Parietal lobe (tissue), 1 donor: ENCODE data around the gene USP17L12. TPM values are rescaled to one million over a fixed set of nuclear protein-coding genes. Genes with fewer than 3 reads are reported as not detected.

ENCODE experiments used
- total RNA-seq: library from RNA; depleted of rRNA; stranded (reverse); fragments of >200 nt; gene quantifications from one replicate; pipeline ENCODE4 v1.2.3, GENCODE V29; 2014

USP17L12 gene, protein sequence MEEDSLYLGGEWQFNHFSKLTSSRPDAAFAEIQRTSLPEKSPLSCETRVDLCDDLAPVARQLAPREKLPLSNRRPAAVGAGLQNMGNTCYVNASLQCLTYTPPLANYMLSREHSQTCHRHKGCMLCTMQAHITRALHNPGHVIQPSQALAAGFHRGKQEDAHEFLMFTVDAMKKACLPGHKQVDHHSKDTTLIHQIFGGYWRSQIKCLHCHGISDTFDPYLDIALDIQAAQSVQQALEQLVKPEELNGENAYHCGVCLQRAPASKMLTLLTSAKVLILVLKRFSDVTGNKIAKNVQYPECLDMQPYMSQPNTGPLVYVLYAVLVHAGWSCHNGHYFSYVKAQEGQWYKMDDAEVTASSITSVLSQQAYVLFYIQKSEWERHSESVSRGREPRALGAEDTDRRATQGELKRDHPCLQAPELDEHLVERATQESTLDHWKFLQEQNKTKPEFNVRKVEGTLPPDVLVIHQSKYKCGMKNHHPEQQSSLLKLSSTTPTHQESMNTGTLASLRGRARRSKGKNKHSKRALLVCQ
- total RNA-seq, result not detected

GRCh38 chr4:9219852-9220251 is at the start of gene USP17L12:
TSS of gene USP17L12 (plus strand) at chr4:9220152. CDS start at chr4:9220152, 0 bp downstream.

DNA sequence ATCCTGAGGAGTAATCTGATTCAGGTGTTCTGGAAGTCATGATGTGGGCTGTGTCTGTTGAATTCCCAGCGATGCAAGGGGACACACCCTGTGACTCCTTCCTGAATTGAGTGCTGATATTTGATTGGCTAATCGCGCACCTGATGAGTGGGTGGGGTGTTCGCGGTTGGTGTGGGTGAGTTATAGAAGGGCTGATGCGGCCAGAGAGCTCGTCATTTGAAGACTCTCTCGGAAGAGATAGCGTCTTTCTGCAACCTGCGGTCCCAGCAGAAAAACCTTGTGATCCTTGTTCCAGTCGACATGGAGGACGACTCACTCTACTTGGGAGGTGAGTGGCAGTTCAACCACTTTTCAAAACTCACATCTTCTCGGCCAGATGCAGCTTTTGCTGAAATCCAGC is 9.6 kb upstream of the USP17L12 start, which contains the start of gene USP17L10:
TSS of gene USP17L10 (plus strand) at position 301 of the 400 bp plus-strand sequence. CDS start at position 301, 0 bp downstream.

GRCh38 chr4:9215105-9215504 is 4.8 kb upstream of the USP17L12 start, which contains the start of gene USP17L11:
TSS of gene USP17L11 (plus strand) at chr4:9215405. CDS start at chr4:9215405, 0 bp downstream.

GRCh38 chr4:9224596-9224995 is 4.6 kb downstream of the USP17L12 start, which contains the start of gene USP17L13:
TSS of gene USP17L13 (plus strand) at chr4:9224896. CDS start at chr4:9224896, 0 bp downstream.

GRCh38 chr4:9234085-9234484 is 14.1 kb downstream of the USP17L12 start, which contains the start of gene USP17L15:
TSS of gene USP17L15 (plus strand) at chr4:9234385. CDS start at chr4:9234385, 0 bp downstream.

DNA sequence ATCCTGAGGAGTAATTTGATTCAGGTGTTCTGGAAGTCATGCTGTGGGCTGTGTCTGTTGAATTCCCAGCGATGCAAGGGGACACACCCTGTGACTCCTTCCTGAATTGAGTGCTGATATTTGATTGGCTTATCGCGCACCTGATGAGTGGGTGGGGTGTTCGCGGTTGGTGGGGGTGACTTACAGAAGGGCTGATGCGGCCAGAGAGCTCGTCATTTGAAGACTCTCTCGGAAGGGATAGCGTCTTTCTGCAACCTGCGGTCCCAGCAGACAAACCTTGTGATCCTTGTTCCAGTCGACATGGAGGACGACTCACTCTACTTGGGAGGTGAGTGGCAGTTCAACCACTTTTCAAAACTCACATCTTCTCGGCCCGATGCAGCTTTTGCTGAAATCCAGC is 23.6 kb downstream of the USP17L12 start, which contains the start of gene USP17L17:
TSS of gene USP17L17 (plus strand) at position 301 of the 400 bp plus-strand sequence. CDS start at position 301, 0 bp downstream.

DNA sequence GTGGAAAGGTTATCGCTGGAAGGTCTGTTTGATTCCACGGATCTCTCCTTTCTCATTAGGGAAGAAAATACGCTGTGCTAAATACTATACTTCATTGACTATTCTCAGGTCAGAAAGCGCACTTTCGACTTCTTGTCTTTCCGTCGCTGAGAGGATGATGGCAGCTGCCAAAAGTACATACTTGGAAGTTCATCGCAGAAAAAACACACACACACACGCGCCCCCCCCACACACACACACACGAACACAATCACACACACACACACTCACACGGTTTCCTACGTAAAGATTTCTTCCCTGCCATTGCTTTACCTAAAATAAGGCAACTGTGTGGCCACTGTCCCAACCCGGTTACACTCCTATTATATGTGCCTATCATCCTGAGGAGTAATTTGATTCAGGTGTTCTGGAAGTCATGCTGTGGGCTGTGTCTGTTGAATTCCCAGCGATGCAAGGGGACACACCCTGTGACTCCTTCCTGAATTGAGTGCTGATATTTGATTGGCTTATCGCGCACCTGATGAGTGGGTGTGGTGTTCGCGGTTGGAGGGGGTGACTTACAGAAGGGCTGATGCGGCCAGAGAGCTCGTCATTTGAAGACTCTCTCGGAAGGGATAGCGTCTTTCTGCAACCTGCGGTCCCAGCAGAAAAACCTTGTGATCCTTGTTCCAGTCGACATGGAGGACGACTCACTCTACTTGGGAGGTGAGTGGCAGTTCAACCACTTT is 28.2 kb downstream of the USP17L12 start, which contains the start of gene USP17L18:
TSS of gene USP17L18 (plus strand) at position 678 of the 728 bp plus-strand sequence. CDS start at position 678, 0 bp downstream.

DNA sequence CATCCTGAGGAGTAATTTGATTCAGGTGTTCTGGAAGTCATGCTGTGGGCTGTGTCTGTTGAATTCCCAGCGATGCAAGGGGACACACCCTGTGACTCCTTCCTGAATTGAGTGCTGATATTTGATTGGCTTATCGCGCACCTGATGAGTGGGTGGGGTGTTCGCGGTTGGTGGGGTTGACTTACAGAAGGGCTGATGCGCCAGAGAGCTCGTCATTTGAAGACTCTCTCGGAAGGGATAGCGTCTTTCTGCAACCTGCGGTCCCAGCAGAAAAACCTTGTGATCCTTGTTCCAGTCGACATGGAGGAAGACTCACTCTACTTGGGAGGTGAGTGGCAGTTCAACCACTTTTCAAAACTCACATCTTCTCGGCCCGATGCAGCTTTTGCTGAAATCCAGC is 33.1 kb downstream of the USP17L12 start, which contains the start of gene USP17L19:
TSS of gene USP17L19 (plus strand) at position 301 of the 400 bp plus-strand sequence. CDS start at position 301, 0 bp downstream.

GRCh38 chr4:9257824-9258223 is 37.9 kb downstream of the USP17L12 start, which contains the start of gene USP17L20:
TSS of gene USP17L20 (plus strand) at chr4:9258124. CDS start at chr4:9258124, 0 bp downstream.

DNA sequence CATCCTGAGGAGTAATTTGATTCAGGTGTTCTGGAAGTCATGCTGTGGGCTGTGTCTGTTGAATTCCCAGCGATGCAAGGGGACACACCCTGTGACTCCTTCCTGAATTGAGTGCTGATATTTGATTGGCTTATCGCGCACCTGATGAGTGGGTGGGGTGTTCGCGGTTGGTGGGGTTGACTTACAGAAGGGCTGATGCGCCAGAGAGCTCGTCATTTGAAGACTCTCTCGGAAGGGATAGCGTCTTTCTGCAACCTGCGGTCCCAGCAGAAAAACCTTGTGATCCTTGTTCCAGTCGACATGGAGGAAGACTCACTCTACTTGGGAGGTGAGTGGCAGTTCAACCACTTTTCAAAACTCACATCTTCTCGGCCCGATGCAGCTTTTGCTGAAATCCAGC is 42.6 kb downstream of the USP17L12 start, which contains the start of gene USP17L21:
TSS of gene USP17L21 (plus strand) at position 301 of the 400 bp plus-strand sequence. CDS start at position 301, 0 bp downstream.

DNA sequence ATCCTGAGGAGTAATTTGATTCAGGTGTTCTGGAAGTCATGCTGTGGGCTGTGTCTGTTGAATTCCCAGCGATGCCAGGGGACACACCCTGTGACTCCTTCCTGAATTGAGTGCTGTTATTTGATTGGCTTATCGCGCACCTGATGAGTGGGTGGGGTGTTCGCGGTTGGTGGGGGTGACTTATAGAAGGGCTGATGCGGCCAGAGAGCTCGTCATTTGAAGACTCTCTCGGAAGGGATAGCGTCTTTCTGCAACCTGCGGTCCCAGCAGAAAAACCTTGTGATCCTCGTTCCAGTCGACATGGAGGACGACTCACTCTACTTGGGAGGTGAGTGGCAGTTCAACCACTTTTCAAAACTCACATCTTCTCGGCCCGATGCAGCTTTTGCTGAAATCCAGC is 47.4 kb downstream of the USP17L12 start, which contains the start of gene USP17L22:
TSS of gene USP17L22 (plus strand) at position 301 of the 400 bp plus-strand sequence. CDS start at position 301, 0 bp downstream.

Other genes starting within 250 kb of the USP17L12 start
- gene FAM90A26, start 49.7 kb upstream of the USP17L12 start, total RNA-seq, result not detected
- not detected for gene USP17L10, start 9.5 kb upstream of the USP17L12 start, total RNA-seq
- gene USP17L11, start 4.7 kb upstream of the USP17L12 start, total RNA-seq, result not detected
- gene USP17L13, start 4.7 kb downstream of the USP17L12 start, total RNA-seq, result not detected
- gene USP17L15, start 14.2 kb downstream of the USP17L12 start, total RNA-seq, result not detected
- gene USP17L17, start 23.7 kb downstream of the USP17L12 start, total RNA-seq, result not detected
- gene USP17L18, start 28.5 kb downstream of the USP17L12 start, total RNA-seq, result not detected
- gene USP17L19, start 33.2 kb downstream of the USP17L12 start, total RNA-seq, result not detected
- not detected for gene USP17L20, start 38.0 kb downstream of the USP17L12 start, total RNA-seq
- gene USP17L21, start 42.7 kb downstream of the USP17L12 start, total RNA-seq, result not detected
- not detected for gene USP17L22, start 47.5 kb downstream of the USP17L12 start, total RNA-seq
- gene USP17L24, start 105.0 kb downstream of the USP17L12 start, total RNA-seq, result not detected
- not detected for gene USP17L25, start 109.8 kb downstream of the USP17L12 start, total RNA-seq
- not detected for gene USP17L26, start 114.5 kb downstream of the USP17L12 start, total RNA-seq
- gene USP17L5, start 119.3 kb downstream of the USP17L12 start, total RNA-seq, result not detected
- gene USP17L27, start 124.0 kb downstream of the USP17L12 start, total RNA-seq, result not detected
- not detected for gene USP17L28, start 128.7 kb downstream of the USP17L12 start, total RNA-seq
- not detected for gene USP17L29, start 133.5 kb downstream of the USP17L12 start, total RNA-seq
- gene USP17L30, start 143.0 kb downstream of the USP17L12 start, total RNA-seq, result not detected
- not detected for gene DEFB131A, start 224.3 kb downstream of the USP17L12 start, total RNA-seq